Stimulated activated CD8-positive, alpha-beta memory T cell treated with anti-CD3 and anti-CD28 coated beads, Interleukin-4, amount 100 ng/mL, for 48 hours (primary cell): ENCODE results near the gene ZMYM5.
"Not testable (repeated sequence)": the region's sequence is repeated elsewhere in the genome, so short reads cannot be mapped to it uniquely, and the experiment has no call there.

Source experiments
- DNase-seq: peaks from one replicate; pipeline ENCODE4 v3.0.0-alpha.2; 2020

ZMYM5 gene

DNA sequence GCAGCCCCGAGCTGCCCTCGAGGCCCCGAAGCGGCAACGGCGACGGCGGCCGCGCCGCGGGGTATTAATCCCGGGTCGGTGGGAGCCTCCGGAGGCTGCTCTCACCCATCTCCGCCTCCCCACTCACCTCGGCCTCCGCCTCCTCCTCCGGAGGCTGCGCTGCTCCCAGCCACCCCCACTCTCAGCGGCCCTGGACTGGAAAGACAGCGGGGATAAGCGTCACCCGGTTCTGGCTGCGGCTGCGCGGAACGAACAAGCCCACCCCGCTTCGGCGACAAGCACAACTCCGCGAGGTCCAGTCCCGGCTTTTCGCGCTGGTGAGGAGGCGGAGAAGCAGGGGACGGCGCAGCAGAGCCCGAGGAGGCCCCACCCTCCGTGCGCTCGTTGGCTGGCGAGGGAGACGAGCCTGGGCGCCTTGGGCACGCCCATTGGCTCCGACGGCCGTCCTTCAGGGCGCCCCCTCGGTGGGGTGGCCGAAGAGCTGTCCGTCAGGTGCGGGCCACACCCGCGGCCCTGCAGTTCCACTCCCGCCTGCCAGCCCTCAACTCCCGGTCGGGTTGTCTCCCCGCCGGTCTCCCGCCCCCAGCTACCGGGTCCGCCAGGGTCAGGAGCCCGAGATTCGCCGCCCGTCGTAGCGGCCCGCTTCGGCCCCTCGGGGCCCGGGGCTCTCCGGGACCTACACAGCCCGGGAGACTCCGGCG is at the start of gene ZMYM5:
ZMYM5 (minus strand) TSS at position 327 of the 701 bp plus-strand sequence. CDS start 11,469 bp downstream, outside the sequence.
- peak; percentile 97 for DNase-seq

GRCh38 chr13:19910336-19911072 is 47.1 kb upstream of the ZMYM5 start:
- DNase-seq, result no peak

DNA sequence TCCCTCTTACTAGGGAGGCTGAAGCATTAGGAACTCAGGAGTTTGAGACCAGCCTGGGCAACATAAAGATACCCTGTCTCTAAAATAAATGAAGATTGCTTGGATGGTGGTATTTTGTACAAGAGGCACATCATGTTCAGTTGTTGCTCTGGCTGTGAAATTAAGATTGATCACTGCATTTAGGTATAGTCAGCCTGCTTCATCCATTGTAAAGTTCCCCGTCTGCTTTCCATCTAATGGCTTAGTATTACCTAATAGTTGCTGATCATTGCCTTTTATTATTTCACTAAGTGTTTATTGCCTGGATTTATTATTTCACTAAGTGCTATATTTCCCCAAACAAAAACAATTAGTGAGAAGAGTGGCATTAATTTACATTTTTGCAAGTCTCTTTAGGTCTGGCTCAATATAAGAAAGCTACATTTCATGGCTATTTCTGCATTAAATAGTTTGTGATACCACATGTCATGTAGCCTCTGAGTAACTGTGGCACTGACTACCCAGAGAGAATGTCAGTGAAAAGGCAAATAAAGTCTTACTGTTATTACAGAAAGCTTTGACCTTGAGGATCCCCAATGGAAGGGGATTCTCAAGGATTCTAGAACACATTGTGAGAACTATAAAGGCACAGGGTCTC is 45.0 kb upstream of the ZMYM5 start:
- DNase-seq, result no peak

DNA sequence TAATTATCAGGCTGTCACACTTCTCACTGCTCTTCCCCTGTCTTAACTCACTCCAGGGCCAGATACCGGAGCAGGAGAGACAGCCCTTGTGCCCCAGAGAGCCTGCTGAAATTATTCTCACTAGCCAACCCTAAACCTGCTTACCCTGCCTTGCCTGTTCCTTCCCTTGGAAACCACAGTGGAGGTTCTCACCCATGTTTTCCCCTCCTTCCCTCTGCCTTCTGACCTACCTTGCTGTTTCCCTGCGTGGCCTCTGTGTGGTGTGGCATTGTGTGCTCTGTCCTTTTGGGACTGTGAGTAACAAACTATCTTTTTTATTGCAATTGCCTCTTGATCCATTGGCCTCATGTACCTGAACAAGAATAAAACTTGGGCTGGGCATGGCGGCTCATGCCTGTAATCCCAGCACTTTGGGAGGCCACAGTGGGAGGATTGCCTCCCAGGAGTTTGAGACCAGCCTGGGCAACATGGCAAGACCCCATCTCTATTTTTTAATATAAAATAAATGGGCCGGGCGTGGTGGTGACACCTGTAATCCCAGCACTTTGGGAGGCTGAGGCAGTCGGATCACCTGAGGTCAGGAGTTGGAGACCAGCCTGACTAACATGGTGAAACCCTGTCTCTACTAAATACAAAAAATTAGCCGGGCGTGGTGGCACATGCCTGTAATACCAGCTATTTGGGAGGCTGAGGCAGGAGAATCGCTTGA is 42.2 kb upstream of the ZMYM5 start:
- DNase-seq, result not testable (repeated sequence)

DNA sequence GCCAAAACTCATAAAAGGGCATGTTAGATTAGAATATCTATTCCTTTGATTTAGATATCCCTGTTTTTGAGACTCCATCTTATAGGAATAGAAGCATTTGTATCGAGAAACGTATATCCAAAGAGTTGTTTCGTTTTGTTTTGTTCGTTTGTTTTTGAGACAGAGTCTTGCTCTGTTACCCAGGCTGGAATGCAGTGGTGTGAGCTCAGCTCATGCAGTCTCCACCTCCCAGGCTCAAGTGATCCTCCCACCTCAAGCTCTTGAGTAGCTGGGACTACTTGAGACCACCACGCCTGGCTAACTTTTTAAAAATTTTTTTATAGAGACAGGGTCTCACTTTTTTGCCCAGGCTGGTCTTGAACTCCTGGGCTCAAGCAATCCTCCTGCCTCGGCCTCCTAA is 26.6 kb upstream of the ZMYM5 start:
- no peak for DNase-seq

- DNase-seq, result no peak
Observed at GRCh38 chr13:19888799-19889198, 25.4 kb upstream of the ZMYM5 start.

DNA sequence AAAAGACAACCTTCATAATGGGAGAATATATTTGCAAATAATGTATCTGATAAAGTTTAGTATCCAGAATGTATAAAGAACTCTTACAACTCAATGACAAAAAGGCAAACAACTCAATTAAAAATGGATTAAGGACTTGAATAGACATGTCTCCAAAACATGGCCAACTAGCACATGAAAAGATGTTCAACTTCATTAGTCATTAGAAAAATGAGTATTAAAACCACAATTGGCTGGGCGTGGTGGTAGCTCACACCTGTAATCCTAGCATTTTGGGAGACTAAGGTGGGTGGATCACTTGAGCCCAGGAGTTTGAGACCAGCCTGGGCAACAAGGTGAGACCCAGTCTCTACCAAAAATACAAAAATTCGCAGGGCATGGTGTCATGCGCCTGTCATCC is 18.8 kb upstream of the ZMYM5 start:
- no peak for DNase-seq

DNA sequence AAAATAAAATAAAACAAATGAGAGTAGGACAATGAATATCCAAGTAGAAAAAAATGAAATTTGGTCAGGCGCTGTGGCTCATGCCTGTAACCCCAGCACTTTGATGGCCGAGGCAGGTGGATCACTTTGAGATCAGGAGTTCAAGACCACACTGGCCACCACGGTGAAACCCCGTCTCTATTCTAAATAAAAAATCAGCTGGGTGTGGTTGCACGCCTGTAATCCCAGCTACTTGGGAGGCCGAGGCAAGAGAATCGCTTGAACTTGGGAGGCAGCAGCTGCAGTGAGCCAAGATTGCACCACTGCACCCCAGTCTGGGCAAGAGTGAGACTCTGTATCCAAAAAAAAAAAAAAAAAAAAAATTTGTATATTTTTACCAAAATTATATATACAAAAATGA is 18.2 kb upstream of the ZMYM5 start:
- DNase-seq, result no peak

DNA sequence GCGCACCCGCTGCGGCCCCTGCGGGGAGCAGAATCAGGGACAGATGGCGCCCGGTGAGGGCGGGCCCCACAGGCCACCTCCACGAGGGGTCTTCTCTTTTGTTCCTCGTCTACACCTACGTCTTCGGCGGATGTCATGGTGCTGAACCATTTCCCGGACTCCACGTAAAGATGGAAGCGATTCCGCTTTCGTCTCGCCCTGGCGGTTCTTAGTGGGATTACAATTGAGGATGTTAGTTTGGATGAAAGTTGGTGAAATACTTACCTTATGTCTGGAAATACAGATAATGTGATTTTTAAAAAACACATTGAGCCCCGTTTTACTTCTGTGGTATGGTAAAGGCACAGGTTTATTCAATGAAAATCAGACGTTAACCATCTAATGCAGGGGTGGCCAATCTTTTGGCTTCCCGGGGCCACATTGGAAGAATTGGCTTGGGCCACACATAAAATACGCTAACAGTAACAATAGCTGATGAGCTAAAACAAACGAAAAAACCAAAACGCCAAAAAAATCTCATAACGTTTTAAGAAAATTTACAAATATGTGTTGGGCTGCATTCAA is 1.4 kb upstream of the ZMYM5 start:
- DNase-seq, result peak; percentile 82

- DNase-seq, result peak; percentile 76
Observed at GRCh38 chr13:19864024-19864745, 736 bp upstream of the ZMYM5 start.

DNA sequence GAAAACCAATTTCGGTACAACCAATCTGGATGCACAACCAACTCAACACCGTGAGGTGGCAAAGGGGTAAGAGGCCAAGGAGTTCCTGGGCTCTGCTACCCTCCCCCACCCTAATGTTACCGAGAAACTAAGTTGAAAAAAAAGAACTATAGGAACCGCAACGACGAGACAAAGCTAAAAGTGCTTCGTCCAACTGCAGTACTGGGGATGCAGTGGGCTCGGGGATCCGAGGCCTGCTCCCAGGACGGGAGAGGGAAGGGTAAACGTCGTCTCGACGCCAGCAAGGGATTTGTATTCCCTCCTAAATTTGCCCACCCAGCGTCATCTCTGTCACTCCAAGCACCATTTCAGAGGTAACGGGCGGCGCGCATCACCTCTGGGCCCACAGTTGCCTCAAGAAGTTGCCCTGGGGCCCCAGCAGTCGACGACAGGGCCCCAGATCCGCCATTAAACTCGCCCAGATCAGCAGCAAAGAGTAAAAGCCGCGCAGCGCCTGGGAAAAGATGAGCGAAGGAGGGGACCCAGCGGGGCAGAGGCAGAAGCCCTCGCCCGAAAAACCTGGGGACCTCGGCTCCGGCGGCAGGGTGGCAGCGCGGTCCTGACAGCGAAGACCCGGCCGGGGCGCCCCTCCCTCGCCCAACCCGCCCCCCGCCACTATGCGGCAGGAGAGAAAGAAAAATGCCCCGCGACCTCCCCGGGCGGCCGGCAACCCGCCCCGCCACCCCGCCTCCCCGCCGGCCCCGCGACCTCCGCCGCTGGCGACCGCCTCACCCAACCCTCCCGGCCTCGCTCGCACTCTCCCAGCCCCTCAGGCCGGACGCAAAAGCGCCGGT is 752 bp downstream of the ZMYM5 start:
- peak; percentile 63 for DNase-seq

DNA sequence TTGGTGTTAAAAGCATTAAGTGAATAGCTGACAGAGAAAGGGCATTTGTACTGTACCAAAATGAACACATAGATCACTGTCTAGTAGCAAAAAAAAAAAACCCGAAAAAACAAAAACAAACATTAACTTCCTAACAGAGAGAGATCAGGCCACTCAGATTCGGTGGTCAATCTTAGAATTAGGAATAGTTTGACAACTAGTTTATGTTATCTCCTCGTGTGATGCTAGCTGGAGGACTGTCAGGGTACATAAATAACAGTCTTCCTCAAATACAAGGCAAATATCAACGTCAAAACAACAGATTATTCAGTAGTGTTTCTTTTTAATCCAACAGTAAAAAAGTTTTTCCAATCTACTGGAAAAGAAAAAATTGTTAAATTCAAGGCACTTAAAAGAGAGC is 1.7 kb downstream of the ZMYM5 start:
- DNase-seq, result no peak

- DNase-seq, result peak; percentile 31
Observed at GRCh38 chr13:19860884-19861655, 2.4 kb downstream of the ZMYM5 start.

DNA sequence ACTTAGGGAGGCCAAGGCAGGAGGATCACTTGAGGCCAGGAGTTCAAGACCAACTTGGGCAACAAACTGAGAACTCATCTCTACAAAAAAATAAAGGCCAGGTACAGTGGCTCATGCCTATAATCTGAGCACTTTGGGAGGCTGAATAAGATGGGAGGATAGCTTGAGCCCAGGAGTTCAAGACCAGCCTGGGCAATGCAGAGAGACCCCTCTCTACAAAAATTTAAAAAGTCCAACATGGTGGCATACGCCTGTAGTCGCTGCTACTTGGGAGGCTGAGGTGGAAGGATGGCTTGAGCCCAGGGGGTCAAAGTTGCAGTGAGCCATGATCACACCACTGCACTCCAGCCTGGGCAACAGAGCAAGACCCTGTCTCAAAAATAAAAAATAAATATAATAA is 5.8 kb downstream of the ZMYM5 start:
- not testable (repeated sequence) for DNase-seq

DNA sequence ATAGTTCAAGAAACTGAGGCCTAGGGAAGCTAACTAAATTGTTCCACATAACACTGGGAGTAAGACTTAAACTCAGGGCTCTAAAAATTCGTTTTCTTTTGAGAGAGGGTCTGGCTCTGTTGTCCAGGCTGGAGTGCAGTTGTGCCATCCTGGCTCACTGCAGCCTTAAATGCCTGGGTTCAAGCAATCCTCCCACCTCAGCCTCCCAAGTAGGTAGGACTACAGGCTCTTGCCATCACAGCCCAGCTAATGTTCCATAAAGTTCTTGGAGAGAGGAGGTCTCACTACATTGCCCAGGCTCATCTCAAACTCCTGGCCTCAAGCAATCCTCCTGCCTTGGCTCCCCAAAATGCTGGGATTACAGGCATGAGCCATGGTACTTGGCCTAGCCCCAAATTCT is 10.7 kb downstream of the ZMYM5 start:
- DNase-seq, result no peak

- DNase-seq, result no peak
Observed at GRCh38 chr13:19845758-19846157, 17.7 kb downstream of the ZMYM5 start.

DNA sequence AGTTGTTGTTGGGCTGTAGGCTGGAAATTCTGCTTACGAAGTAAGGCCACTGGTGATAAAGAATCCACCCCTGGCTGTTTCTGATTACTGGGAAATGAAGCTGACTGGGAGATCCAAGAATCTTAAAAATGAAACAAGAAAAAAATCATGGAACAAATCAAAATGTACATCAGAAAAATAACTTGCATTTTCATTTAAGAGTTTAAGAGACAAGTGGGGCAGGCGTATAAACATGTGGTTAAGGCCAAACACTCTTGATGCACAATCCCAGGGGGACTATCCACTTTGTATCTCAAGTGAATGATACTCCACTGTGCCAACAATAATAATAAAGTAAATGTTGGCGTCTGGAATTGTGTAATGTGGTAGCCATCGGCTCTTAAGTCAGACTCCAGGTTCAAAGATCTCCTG is 24.6 kb downstream of the ZMYM5 start:
- no peak for DNase-seq

DNA sequence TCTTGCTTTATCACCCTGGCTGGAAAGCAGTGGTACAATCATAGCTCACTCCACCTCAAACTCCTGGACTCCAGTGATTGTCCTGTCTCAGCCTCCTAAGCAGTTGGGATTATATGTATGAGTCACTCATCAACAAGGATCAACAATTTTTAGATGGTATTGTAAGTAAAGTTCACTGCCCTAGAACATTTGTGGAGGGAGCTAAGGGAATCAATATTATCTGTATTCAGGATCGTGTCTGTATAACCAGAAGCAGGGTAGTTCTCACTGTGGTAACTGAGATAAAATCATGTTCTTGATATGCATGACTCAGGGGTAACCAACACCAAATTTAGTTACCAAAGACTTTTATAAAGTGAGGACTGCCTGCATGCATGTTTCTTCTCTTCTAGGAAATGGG is 27.0 kb downstream of the ZMYM5 start:
- no peak for DNase-seq

- no peak for DNase-seq
Observed at GRCh38 chr13:19834704-19835103, 28.7 kb downstream of the ZMYM5 start.

DNA sequence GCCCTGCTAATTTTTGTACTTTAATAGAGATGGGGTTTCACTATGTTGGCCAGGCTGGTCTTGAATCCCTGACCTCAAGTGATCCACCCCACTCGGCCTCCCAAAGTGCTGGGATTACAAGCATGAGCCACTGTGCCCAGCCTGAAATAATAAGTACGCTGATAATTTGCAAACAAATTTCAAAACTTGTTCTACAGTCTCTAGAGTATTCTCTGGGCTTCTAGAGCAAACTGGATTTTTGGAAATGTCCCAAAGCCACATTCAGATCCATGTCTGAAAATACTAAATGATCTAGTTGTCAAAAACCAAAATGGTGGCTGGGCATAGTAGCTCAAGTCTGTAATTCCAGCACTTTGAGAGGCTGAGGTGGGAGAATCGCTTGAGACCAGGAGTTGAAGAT is 40.8 kb downstream of the ZMYM5 start:
- no peak for DNase-seq
